Neuron (in vitro differentiated cells): ENCODE results near the gene ITGAV.
A peak's percentile ranks its signal among the peaks of the same experiment; 100 is the strongest.

Experiments
- H2AFZ ChIP-seq: one replicate; pipeline ENCODE4 v1.6.1; 2013; ENCODE audit warnings: low read depth, mild to moderate bottlenecking, inconsistent platforms, low read length, moderate library complexity
- H3K27me3 ChIP-seq: one replicate; pipeline ENCODE4 v1.6.1; 2013; ENCODE audit warnings: low read length; ENCODE audit not compliant: insufficient read depth
- H3K36me3 ChIP-seq: one replicate; pipeline ENCODE4 v1.6.1; 2013; ENCODE audit warnings: low read length; ENCODE audit not compliant: insufficient read depth
- H3K4me1 ChIP-seq: one replicate; pipeline ENCODE4 v1.6.1; 2013; ENCODE audit warnings: low read length; ENCODE audit not compliant: insufficient read depth
- H3K4me3 ChIP-seq: 2 replicates; pipeline ENCODE4 v1.5.1; 2013; ENCODE audit warnings: mild to moderate bottlenecking, low read length, moderate library complexity
- H3K9me3 ChIP-seq: one replicate; pipeline ENCODE4 v1.6.1; 2013; ENCODE audit warnings: low read length

ITGAV gene

DNA sequence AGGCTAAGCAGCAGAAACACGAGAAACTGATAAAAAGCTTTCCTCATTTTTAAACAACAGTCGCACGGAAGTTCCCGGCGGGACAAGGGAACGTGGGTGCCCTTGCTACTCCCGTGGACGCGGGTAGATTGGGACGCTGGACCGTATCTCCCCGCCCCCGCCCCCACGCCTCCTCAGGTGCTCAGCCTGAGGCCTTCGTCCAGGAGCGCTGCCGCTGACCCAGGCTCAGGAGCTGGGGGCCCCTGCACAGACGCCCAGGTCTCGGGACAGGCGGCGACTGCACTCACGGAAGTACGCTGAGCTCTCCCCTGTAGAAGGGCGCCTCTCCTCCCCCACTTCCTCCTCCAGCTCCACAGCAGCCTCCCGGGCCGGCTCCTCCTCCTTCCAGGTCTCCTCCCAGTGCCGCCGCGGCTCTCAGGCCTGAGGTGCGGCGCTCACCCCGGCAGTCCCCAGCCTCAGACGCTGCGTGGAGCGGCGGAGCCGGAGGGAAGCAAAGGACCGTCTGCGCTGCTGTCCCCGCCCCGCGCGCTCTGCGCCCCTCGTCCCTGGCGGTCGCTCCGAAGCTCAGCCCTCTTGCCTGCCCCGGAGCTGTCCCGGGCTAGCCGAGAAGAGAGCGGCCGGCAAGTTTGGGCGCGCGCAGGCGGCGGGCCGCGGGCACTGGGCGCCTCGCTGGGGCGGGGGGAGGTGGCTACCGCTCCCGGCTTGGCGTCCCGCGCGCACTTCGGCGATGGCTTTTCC is at the start of gene ITGAV:
Gene ITGAV, plus strand, starts transcription at position 445 of the 738 bp plus-strand sequence. Its CDS starts 283 bp downstream, at position 728.
- peak within 1 kb of the TSS; percentile 84 for H3K4me3 ChIP-seq
- peak within 1 kb of the TSS; percentile 98 for H2AFZ ChIP-seq
- H3K36me3 ChIP-seq: no peaks in the 10 kb centered on the region
- H3K27me3 ChIP-seq: no peaks in the 10 kb centered on the region
- H3K4me1 ChIP-seq: peaks cover 7% of the 10 kb centered on the region
- H3K9me3 ChIP-seq: no peaks in the 10 kb centered on the region

GRCh38 chr2:186540941-186541340 is 48.9 kb upstream of the ITGAV start:
- peaks cover 15% of the 10 kb centered on the region for H3K4me1 ChIP-seq
- H3K4me3 ChIP-seq: no peak overlapping the region
- H3K36me3 ChIP-seq: no peaks in the 10 kb centered on the region
- no peaks in the 10 kb centered on the region for H3K9me3 ChIP-seq
- no peaks in the 10 kb centered on the region for H3K27me3 ChIP-seq
- H2AFZ ChIP-seq: no peak overlapping the region

DNA sequence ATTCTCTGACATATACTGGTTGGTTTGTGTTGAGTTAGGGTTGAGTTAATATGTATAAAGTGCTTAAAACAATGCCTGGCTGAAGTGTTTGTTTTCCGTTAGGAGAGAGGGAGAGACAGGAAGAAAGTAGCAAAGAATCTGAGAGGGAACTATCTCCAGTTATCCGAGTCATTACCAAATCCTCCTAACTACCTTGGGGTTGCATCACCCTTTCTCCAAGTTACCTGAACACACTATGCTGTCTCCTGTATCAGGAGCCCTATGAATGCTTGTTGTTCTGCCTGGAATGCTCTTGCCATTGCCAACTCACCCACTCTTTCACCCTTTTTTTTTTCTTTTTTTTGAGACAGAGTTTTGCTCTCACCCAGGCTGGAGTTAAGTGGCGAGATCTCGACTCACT is 47.9 kb upstream of the ITGAV start:
- Histone ChIP-seq H3K9me3 (no peaks in the 10 kb centered on the region), H3K36me3 (no peaks in the 10 kb centered on the region), H3K27me3 (no peaks in the 10 kb centered on the region), H3K4me1 (peaks cover 15% of the 10 kb centered on the region), H3K4me3 (no peak overlapping the region), H2AFZ (no peak overlapping the region)

DNA sequence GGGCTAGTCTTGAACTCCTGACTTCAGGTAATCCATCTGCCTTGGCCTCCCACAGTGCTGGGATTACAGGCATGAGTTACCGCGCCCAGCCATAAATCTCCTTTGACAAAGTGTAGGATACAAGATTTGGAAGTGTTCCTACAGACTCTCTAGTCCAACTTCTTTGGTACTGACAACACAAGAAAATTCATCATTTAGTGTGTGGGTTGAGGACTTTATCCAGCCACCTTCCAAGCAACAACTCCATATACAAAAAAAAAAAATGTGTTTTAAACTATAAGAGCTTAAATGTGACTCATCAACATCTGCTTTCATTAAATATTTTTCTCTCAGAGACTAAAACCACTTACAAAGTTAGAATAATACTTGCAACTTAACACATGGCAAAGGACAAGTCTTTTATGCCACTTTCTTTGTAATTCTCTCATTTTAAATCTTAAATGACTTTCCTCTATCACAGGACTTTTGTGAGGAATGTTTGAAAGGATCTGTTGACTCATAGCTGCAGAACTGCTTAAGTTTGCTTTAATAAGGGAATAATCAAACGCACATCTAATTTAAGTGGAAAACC is 46.2 kb upstream of the ITGAV start:
- Histone ChIP-seq H3K4me1 (peaks cover 15% of the 10 kb centered on the region), H3K9me3 (no peaks in the 10 kb centered on the region), H3K27me3 (no peaks in the 10 kb centered on the region), H2AFZ (peak overlapping the region; percentile 9), H3K36me3 (no peaks in the 10 kb centered on the region), H3K4me3 (no peak overlapping the region)

DNA sequence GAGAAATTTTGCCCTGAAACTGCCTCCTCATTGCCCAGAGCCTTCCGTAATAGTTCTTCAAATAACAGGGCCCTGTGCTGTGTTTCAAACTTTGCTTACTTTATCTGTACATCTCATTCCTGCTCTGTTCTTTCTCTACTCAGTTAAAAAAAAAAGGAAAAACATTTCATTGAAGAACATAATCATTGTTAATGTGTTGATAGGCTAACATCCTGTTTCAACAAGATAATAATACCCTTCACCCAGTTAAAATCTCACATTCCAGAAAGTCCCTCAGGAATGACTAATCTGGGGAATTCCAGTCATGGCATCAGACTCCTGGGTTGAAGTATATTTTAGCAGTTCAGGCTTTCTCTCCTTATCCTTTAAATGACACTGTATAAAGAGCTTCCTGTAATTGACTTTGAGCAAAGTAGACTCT is 45.6 kb upstream of the ITGAV start:
- no peaks in the 10 kb centered on the region for H3K9me3 ChIP-seq
- H3K36me3 ChIP-seq: no peaks in the 10 kb centered on the region
- H3K4me3 ChIP-seq: no peak overlapping the region
- H3K4me1 ChIP-seq: peaks cover 15% of the 10 kb centered on the region
- peak overlapping the region; percentile 9 for H2AFZ ChIP-seq
- no peaks in the 10 kb centered on the region for H3K27me3 ChIP-seq

GRCh38 chr2:186546846-186547245 is 43.0 kb upstream of the ITGAV start:
- H3K36me3 ChIP-seq: no peaks in the 10 kb centered on the region
- peaks cover 15% of the 10 kb centered on the region for H3K4me1 ChIP-seq
- no peaks in the 10 kb centered on the region for H3K27me3 ChIP-seq
- H3K9me3 ChIP-seq: no peaks in the 10 kb centered on the region
- no peak overlapping the region for H2AFZ ChIP-seq
- no peak overlapping the region for H3K4me3 ChIP-seq

DNA sequence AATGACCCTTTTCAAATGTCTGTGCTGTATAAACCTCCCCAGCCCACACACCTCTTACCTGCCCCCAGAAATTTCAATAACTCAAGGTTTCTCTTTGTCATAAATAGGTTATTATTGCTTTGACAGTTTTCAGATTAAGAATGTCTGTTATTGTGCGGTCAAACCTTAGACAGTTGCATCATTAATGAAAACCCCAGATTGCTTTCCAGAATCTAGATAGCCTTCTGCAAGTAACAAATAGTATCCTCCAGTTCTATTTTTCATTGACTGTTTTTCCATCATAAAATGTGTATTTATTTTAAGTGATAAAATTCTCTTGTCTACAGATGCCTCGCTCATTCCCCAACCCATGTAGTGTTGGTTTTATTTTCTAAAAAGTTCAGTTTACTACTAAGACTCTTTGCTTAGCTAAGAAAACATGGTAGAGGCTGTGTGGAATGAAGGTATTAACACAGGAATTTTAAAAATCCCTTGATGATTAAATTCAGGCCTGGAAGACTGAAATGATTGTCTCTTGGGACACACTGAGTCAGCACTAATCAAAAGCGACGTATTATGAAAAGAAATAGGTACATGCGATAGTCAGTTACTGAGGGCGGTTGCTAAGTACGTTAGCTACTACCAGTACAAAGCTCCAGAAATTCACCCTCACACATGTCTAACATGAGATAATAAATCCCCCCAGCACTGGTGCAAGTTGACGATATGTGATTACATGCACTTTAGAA is 38.4 kb upstream of the ITGAV start:
- Histone ChIP-seq H2AFZ (no peak overlapping the region), H3K4me1 (no peaks in the 10 kb centered on the region), H3K36me3 (no peaks in the 10 kb centered on the region), H3K9me3 (no peaks in the 10 kb centered on the region), H3K4me3 (no peak overlapping the region), H3K27me3 (no peaks in the 10 kb centered on the region)

- H3K27me3 ChIP-seq: no peaks in the 10 kb centered on the region
- H3K9me3 ChIP-seq: no peaks in the 10 kb centered on the region
- H3K36me3 ChIP-seq: no peaks in the 10 kb centered on the region
- no peak overlapping the region for H3K4me3 ChIP-seq
- H2AFZ ChIP-seq: no peak overlapping the region
- no peaks in the 10 kb centered on the region for H3K4me1 ChIP-seq
Observed at GRCh38 chr2:186554429-186554828, 35.4 kb upstream of the ITGAV start.

DNA sequence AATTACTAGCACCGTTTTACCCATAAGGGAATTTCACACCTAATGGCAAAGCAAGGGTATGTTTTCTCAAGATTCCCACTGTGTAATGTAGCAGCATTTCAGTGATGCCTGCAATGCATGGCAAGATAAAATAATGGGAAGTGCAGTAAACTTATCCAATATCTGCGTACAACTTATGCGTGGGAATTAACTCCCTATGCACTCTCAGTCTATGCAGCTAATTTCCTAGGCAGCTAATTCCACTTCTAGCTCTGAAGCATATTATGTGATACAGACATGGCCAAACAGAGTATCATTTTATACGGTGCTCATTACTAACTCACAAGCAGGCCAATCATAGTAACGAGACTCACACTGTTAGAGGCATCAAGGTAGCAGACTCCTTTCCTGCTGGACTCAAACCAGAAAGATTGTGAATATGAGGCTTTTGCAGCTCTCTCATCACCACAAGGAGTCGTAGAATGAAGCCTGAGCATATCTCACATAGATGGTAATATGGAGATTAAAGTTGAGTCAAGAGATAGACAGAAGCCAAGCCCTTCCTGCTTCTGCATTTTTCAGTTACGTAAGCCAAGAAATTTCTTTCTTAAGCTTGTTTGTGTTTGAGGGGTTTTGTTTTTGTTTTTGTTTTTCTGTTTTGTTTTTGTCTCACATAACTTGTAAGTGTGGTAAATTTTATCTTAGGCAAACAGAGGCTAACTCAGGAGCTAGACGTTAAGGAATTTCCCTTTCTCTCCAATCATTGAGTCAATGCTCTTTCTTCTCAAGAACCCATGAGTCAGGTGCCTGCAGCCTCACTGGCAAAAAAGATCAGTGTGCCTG is 34.8 kb upstream of the ITGAV start:
- H3K4me1 ChIP-seq: no peaks in the 10 kb centered on the region
- no peak overlapping the region for H3K4me3 ChIP-seq
- no peaks in the 10 kb centered on the region for H3K36me3 ChIP-seq
- no peak overlapping the region for H2AFZ ChIP-seq
- H3K9me3 ChIP-seq: no peaks in the 10 kb centered on the region
- H3K27me3 ChIP-seq: no peaks in the 10 kb centered on the region

DNA sequence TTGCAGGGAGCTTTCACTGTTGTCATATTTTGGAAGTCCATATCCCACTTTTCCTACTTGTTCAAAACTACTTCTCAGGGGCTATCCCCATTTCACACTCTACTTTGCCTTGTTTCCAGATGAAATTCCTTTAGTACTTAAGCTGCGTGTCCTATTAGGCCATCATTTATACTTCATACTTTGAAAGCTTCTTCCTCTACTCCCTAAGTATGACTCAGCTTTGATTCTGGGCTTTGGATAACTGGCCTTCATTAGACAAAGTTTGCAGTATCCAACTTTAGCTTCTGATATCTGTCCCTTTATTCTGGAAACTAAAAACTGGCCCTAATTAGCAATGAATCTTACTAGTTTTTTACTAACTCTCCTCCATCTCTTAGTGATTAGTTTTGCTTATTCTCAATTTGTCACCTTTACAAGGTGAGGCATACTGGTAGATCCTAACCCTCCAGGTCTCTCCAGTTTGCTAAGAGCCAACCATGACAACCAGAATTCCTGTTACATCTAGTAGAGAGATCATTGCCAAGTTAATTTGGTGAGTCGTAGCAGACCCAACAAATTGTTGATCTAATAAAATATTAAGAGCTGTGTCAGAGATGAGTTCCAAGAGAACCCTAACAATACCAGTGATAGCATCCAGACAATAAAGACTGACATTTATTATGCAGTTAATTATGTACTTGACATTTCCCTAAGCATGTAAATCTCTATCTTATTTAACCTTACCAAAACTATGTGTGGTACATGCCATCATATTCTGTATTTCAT is 31.2 kb upstream of the ITGAV start:
- Histone ChIP-seq H3K36me3 (no peaks in the 10 kb centered on the region), H2AFZ (no peak overlapping the region), H3K4me1 (no peaks in the 10 kb centered on the region), H3K27me3 (no peaks in the 10 kb centered on the region), H3K9me3 (no peaks in the 10 kb centered on the region), H3K4me3 (no peak overlapping the region)

- H3K4me3 ChIP-seq: no peak overlapping the region
- no peaks in the 10 kb centered on the region for H3K27me3 ChIP-seq
- H3K9me3 ChIP-seq: no peaks in the 10 kb centered on the region
- no peaks in the 10 kb centered on the region for H3K36me3 ChIP-seq
- no peaks in the 10 kb centered on the region for H3K4me1 ChIP-seq
- no peak overlapping the region for H2AFZ ChIP-seq
Observed at GRCh38 chr2:186559370-186559769, 30.5 kb upstream of the ITGAV start.

DNA sequence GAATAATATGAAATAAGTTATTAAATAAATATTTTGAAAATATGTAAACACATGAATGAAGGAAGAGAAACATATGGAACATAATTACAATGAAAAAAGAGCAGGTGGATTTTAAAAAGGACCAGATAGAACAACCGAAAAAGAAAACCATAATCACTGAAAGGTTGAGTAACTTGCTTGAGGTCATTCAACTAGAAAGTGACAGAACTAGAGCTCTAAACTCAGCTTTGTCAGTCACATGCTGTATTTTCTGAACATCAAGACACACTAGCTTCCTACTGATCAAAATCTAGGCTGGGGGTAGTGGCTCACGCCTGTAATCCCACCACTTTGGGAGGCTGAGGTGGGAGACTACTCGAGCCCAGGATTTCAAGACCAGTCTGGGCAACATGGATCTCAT is 30.0 kb upstream of the ITGAV start:
- Histone ChIP-seq H3K27me3 (no peaks in the 10 kb centered on the region), H3K36me3 (no peaks in the 10 kb centered on the region)

More for the DNA sequence above, 30.0 kb upstream of the ITGAV start:
- H3K4me3 ChIP-seq: no peak overlapping the region
- no peak overlapping the region for H2AFZ ChIP-seq
- H3K9me3 ChIP-seq: no peaks in the 10 kb centered on the region
- H3K4me1 ChIP-seq: no peaks in the 10 kb centered on the region
